ENCODE results near the gene HOXB7.

HOXB7 gene

DNA sequence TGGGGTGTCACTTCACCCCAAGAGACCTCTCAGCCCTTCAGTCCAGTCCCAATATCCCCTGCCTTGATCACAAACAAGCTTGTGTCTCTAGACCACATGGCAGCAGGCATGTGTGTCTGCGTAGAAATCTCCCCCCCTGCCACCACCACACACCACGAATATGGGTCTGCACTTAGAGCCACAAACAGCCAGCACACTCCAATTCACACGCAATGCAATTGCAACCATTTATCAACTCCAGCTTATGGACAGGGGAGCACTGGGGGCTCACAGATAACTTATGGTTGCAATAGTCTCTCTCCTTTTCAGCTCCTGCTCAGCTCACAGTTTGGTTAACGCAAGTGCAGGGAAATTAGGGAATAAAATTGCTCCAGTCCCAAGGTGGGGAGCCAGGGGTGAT lies 12.8 kb upstream of the HOXB7 start:
- peaks cover 100% of the 10 kb centered on the region for H3K27me3 Mint-ChIP-seq
- DNase-seq, result no peak
- no peaks in the 10 kb centered on the region for H3K9me3 Mint-ChIP-seq
- H3K27ac Mint-ChIP-seq, result no peak overlapping the region
- H3K4me1 Mint-ChIP-seq, result peaks cover 28% of the 10 kb centered on the region
- peaks cover under 1% of the 10 kb centered on the region for H3K36me3 Mint-ChIP-seq
- CTCF ChIA-PET, result interaction anchor here (1.1 to 2.8 kb wide), 2 partner anchors 13 to 55 kb away, joined by 3 to 12 read pairs; no protein-coding TSS in a partner anchor
- H3K4me3 Mint-ChIP-seq, result no peak overlapping the region

DNA sequence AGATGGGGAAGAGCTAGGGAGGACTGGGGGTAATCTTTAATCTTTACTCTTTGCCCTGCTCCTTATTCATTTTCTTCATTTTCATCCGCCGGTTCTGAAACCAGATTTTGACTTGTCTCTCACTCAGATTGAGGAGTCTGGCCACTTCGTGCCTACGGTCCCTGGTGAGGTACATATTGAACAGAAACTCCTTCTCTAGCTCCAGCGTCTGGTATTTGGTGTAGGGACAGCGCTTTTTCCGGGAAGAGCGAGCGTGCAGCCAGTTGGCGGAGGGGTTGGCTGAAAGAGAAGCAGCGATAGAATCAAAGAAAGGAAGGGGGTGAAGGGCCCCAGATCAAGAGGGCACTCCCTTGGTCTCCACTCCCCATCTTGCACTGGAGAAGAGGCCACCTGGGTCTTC lies 12.0 kb upstream of the HOXB7 start:
- H3K27ac Mint-ChIP-seq, result no peak overlapping the region
- no peak overlapping the region for H3K4me3 Mint-ChIP-seq
- CTCF ChIA-PET, result interaction anchor here (0.5 to 2.8 kb wide), 5 partner anchors 10 to 102 kb away, joined by 3 to 12 read pairs (median 5); no protein-coding TSS in a partner anchor
- H3K27me3 Mint-ChIP-seq, result peaks cover 100% of the 10 kb centered on the region
- no peaks in the 10 kb centered on the region for H3K9me3 Mint-ChIP-seq
- peaks cover 34% of the 10 kb centered on the region for H3K4me1 Mint-ChIP-seq
- H3K36me3 Mint-ChIP-seq, result peaks cover 1% of the 10 kb centered on the region
- DNase-seq, result no peak

DNA sequence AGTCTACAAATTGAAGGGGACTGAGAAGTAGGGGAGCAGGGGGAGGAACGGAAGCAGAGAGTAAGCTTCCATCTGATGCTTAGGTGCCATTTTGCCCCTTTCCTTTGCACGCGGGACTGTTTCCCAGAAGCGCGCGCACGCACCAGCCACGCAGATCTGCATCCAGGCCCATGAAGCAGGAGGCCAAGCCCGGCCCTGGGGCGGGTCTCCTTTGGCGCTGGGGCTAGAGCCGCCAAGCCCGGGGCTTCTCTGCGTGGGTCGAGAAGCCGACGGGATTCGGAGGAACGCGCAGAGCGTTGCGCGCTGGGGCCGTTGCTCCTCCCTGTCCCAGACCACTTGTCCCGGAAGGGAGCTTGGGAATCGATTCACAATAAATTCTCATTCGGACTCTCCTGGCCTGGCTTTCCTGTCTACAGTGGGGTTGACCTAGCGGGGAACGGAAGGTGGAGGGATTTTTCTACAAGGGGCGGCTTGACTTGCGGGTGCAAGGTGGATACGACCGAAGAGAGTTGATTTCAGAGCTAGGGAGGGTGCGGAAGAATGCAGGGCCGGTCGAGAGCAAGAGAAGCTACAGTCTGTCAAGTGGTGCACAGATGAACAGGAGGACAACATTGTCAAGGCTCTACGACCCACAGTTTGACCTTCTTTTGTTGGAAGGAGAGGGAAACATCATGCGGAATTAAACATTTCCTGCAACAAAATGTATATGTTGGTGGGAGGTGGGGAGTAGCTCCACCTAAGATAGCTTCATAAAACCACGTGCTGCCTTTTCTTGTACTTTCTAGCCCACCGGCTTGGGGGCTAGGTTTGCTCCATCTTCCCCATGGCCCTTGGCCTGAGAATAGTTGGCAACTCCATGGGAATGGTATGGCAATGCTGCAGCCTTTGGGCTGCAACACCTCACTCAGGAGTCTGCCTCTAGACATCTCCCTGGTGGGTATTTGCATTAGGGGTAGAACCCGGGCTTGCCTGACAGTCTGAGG lies 10.9 kb upstream of the HOXB7 start:
- Mint-ChIP-seq H3K4me1 (peaks cover 40% of the 10 kb centered on the region), H3K4me3 (no peak overlapping the region), H3K36me3 (peaks cover 4% of the 10 kb centered on the region), H3K27me3 (peaks cover 100% of the 10 kb centered on the region), H3K9me3 (no peaks in the 10 kb centered on the region), H3K27ac (no peak overlapping the region)
- CTCF ChIA-PET, result interaction anchor here (0.8 to 2.8 kb wide), 6 partner anchors 11 to 604 kb away, joined by 3 to 12 read pairs (median 5); partner anchors contain the start of gene HOXB5
- no peak for DNase-seq

DNA sequence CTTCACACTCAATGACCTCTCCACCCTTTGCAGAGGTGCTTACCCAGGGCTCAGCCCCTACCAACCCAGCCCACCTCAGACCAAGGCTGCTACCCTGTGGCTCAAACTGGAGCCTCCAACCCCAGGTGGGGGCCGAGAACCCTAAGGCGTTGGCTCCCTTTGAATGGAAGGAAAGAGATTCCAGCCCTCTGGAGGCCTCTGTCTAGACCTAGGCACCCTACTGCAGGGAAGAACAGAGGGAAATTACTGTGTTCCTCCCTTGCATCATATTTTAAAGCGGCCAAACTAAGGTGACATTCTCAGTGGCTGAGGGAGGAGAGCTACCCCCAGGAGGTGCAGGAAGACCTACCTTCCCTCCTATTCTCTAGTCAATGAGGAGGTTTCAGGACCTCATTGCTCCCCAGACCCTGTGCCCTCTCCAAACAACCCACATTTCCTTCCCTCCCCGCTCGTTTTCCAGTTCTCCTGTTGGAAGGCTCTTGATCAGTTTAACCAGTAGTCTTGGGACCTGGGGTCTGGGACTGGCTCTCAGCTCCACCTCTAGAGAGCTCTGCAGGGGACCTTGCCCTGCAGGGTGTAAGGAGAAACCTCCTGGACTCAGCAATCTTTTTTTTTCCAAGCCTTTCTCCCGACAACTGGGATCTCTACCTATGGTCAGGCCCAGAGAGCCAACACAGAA lies 9.8 kb upstream of the HOXB7 start:
- H3K9me3 Mint-ChIP-seq, result no peaks in the 10 kb centered on the region
- no peak overlapping the region for H3K4me3 Mint-ChIP-seq
- CTCF ChIA-PET, result interaction anchor here (1.3 kb wide), 1 partner anchor 12 kb away, joined by 5 read pairs; no protein-coding TSS in a partner anchor
- H3K27ac Mint-ChIP-seq, result no peak overlapping the region
- H3K36me3 Mint-ChIP-seq, result peaks cover 4% of the 10 kb centered on the region
- DNase-seq, result no peak
- H3K4me1 Mint-ChIP-seq, result peaks cover 35% of the 10 kb centered on the region
- H3K27me3 Mint-ChIP-seq, result peaks cover 100% of the 10 kb centered on the region

DNA sequence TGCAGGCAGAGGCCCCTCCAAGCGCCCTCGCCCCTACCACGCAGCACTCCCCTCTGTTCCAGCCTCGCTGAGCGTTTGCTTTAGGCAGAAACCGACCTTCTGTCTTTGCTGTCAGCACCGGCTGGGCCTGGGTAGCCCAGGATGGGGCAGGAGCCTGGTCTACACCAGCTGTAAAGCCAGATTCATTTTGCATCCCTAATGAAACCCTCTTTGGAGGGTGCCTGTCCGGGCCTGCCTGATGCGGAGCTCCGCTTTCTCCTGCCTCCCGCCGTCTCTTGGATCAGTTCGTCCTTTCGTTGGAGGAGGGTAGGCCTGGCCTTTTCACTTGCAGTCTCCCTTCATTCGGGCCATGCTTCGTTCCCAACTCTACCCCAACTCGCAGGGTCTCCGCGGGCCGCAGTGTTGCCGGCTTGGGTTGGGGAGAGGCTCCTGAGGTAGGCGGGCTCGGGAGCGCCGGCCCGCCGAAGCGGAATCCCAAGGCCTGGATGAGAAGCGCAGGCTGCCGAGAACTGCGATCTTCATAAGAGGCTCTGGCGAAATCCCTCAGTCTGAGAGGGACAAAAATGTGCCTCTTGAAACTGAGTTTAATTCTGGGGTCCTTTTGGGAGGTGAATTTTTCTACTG lies 9.1 kb upstream of the HOXB7 start:
- peaks cover 4% of the 10 kb centered on the region for H3K36me3 Mint-ChIP-seq
- peaks cover 30% of the 10 kb centered on the region for H3K4me1 Mint-ChIP-seq
- H3K4me3 Mint-ChIP-seq, result no peak overlapping the region
- peak overlapping the region; percentile 62 for H3K27ac Mint-ChIP-seq
- DNase-seq, result no peak
- CTCF ChIA-PET, result interaction anchor here (2.4 kb wide), 1 partner anchor 485 kb away, joined by 8 read pairs; no protein-coding TSS in a partner anchor
- H3K9me3 Mint-ChIP-seq, result no peaks in the 10 kb centered on the region
- H3K27me3 Mint-ChIP-seq, result peaks cover 100% of the 10 kb centered on the region

DNA sequence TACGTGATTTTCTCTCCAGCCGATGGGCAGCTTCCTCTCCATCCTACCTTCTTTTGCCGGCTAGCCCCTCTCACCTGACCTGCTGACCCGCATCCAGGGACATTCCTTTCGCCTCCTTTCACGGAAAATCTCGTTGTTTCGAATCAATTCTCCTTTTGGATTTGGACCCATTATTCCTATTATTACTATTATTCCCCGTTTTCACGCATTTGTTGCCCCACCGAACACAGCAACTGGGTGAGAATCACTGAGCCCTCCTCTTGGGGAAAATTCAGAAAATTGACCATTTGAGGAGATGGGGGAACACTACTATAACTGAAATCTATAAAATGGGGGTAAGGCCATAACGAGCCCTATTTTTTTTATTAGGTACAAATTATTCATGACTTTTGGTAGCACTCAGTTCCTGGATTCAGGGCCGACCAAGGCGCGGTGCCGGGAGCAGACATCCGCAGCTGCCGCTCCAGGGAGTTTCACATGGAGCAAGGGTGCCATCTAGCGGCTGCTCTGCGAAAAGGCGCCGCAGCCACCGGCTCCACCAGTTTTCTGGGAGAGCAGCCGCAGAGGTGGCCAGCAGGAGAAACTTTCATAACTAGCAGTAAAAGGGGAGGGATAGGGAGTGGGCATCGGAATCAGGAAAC lies 7.6 kb upstream of the HOXB7 start:
- no peaks in the 10 kb centered on the region for H3K9me3 Mint-ChIP-seq
- H3K27ac Mint-ChIP-seq, result peak overlapping the region; percentile 80
- CTCF ChIA-PET, result interaction anchor here (0.6 to 2.4 kb wide), 23 partner anchors 8 to 593 kb away, joined by 3 to 21 read pairs (median 4); partner anchors contain the start of gene HOXB5
- peak; percentile 87 for DNase-seq
- H3K27me3 Mint-ChIP-seq, result peaks cover 100% of the 10 kb centered on the region
- peaks cover 35% of the 10 kb centered on the region for H3K4me1 Mint-ChIP-seq
- peaks cover 4% of the 10 kb centered on the region for H3K36me3 Mint-ChIP-seq
- peak overlapping the region; percentile 41 for H3K4me3 Mint-ChIP-seq

DNA sequence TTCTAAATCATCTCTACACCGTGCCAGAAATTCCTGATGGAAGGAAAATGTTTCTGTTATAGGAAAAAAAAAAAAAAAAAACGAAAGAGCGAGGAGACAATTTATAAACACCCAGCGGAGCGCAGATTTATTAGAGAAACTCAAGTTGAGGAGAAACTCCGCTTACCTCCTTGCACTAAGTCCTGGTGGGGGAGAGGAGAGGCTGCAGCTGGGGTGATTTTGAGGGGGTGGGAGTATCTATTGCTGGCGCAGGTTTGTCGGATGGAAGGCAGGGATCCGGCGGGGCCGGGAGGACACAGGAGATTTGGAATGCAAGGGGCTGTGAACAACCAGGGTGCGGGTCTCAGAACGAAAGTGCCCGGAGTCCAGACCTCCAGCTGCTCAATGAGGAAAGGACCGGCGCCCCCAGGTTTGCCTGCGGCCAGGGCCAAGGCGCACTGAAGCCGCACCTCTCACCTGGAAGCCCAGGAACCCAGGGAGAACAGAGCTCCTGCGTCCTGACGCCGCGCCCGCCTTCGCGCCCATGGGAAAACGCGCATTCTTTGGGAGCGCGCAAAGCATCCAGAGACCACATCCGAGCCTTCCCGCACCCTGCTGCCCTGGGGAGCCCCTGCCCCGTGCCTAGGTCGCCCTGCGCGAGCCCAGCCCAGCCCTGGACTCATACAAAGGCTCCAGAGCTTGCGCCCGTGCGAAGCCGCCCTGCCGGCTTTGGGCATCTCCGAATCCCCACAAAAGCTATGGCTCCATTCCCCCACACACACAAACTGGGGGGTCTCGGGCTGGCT lies 6.8 kb upstream of the HOXB7 start:
- Mint-ChIP-seq H3K27ac (peak overlapping the region; percentile 70), H3K36me3 (peaks cover 4% of the 10 kb centered on the region), H3K4me1 (peaks cover 40% of the 10 kb centered on the region), H3K4me3 (no peak overlapping the region), H3K9me3 (no peaks in the 10 kb centered on the region), H3K27me3 (peaks cover 100% of the 10 kb centered on the region)
- CTCF ChIA-PET, result interaction anchor here (0.9 to 2.4 kb wide), 18 partner anchors 9 to 592 kb away, joined by 3 to 21 read pairs (median 5); partner anchors contain the start of gene HOXB5
- no peak for DNase-seq

DNA sequence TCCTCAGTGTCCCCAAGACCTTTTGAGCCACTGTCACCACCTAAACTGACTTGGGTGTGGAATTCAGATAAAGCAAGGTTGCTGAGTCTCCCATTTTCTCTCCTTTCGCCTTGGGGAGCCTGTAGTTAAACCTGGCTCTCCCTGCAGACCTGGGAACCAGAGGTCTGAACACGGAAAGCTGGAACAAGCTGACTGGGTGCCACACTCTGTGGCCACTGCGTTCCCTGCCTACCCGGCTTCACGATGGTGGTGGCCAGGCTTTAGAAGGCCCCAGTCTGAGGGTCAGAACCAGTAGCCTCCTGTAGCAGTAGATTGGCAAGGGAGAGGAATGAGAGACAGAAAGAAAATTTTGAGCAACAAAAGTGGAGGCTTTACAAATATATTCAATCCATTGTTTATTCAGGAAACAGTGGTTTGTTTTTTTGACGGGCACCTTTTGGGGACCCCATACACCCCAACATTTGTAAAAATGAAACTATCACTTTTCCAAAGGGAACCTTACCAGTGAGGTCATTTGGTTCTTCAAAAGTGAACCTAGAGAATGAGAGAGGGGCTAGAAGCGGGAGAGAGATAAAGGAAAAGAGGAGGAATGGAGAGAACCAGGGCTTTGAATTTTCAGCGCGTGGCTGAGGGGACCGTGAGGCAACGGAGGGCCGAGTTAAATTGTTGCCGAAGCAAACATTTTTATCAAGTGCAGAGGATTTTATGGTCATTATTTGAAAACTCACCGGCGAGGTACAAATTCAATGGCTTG lies 6.1 kb upstream of the HOXB7 start:
- Mint-ChIP-seq H3K27ac (peak overlapping the region; percentile 42), H3K36me3 (peaks cover 4% of the 10 kb centered on the region), H3K27me3 (peaks cover 100% of the 10 kb centered on the region), H3K4me3 (no peak overlapping the region), H3K4me1 (peaks cover 46% of the 10 kb centered on the region), H3K9me3 (no peaks in the 10 kb centered on the region)
- CTCF ChIA-PET, result interaction anchor here (0.9 to 2.3 kb wide), 5 partner anchors 24 to 536 kb away, joined by 4 to 21 read pairs (median 6); partner anchors contain the start of gene HOXB5
- DNase-seq, result no peak

DNA sequence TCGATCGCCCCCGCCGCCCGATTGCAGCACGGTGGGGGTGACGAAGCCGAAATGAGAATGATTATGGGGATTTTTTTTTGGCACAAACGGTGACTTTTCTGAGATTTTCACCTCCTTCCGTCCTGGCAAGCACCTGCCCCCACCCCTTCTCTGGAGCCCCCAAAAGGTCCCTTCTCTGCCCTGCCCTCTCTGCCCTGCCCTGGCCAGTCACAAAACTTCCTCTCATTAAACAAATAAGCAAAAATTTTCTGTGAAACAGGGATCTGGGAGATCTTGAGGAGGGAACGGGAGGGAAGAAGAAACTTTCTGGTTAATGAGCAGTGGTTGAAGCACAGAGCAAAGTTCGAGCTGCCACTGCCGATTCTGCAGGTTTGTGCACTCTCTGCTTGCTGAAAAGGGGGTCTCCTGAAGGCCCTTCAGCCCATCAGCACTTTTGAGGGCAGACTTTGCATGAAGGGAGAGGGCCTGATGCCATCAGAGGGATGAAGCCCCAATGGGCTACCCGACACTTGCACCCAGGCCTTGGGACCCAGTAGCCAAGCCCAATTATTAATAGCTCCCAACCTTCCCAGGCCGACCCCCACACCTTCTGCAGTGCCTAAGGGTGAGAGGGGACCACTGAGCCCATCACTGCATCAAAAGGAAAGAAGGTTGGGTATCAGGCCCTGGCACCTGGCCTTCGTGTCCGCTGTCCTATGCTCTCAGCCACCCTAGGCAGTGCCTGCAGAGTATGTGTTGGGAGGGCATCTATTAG lies 5.3 kb upstream of the HOXB7 start:
- Mint-ChIP-seq H3K36me3 (peaks cover 4% of the 10 kb centered on the region), H3K27me3 (peaks cover 100% of the 10 kb centered on the region)
- CTCF ChIA-PET, result interaction anchor here (2.8 kb wide), 1 partner anchor 10 kb away, joined by 11 read pairs; the partner anchor contains the start of gene HOXB9

DNA sequence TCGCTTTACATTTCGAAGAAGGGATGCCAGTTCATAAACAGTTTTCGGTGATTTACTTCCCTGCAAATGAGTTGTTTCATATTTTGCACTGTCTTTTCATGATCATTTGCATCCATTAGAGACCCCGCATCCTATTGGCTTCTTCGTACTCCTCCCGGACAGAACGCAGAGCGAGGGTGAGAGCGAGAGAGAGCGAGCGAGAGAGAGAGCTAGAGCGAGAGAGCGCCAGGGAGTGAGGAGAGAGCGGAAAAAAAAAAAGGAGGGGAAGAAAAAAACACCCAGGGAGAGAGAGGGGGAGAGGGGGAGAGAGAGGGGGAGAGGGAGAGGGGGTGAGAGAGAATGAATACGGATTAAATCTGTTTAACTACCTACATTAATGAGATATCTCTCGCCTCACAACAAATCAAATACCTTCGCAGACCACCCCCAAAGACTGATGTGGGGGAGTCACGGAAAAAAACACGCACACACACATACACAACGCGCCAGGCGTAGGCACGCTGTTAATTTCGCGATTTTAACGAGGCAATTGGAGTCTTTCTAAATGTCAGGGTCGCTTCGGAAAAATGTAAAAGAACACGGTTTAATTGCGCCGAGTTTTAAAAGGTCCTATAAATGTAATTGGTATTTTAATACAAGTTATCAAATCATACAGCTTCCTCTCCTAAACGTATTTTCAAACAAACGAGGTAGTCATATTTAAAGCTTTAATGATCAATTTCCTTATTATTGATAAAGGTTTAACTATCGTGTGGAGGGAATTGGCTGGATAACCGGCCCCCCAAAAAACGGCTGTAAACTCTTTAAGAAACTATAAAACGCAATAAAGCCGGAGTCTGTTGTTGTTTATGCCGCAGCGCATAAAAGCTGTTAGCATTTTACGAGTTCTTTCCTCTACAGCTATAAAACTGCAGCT lies 4.5 kb upstream of the HOXB7 start, which contains the start of gene HOXB8:
Gene HOXB8 (minus strand): TSS at position 246 of the 916 bp plus-strand sequence. CDS start 588 bp downstream, outside the sequence.
- DNase-seq, result no peak
- Mint-ChIP-seq H3K36me3 (peaks cover 4% of the 10 kb centered on the region), H3K4me3 (peak within 1 kb of the TSS; percentile 18), H3K27ac (peak within 1 kb of the TSS; percentile 75), H3K4me1 (peaks cover 59% of the 10 kb centered on the region), H3K27me3 (peaks cover 100% of the 10 kb centered on the region), H3K9me3 (no peaks in the 10 kb centered on the region)
- CTCF ChIA-PET, result interaction anchor here (2.8 kb wide), 1 partner anchor 11 kb away, joined by 11 read pairs; the partner anchor contains the start of gene HOXB9

More for the DNA sequence above, 5.3 kb upstream of the HOXB7 start:
- DNase-seq, result no peak
- no peaks in the 10 kb centered on the region for H3K9me3 Mint-ChIP-seq
- peaks cover 53% of the 10 kb centered on the region for H3K4me1 Mint-ChIP-seq
- H3K4me3 Mint-ChIP-seq, result no peak overlapping the region
- H3K27ac Mint-ChIP-seq, result peak overlapping the region; percentile 69

Measured in activated naive CD4-positive, alpha-beta T cell treated with anti-CD3 and anti-CD28 coated beads, Interleukin-2, amount 10 ng/mL, durations not matched to agents 7 days and 5 days (primary cell).